H1 (cell line): Measurements from ENCODE around the gene ZACN.

Experiments used
- CBX5 ChIP-seq: fragments of 300-800, 300-1000 bp; sonication (generic); IDR thresholded peaks from 2 replicates; pipeline ENCODE4 v1.7.1; 2016; ENCODE audit warnings: antibody characterized with exemption, low read length, low read depth
- GABPA ChIP-seq: IDR thresholded peaks from 2 replicates; pipeline ENCODE4 v1.6.1; 2011; ENCODE audit warnings: mild to moderate bottlenecking, low read length, moderate library complexity, borderline replicate concordance; ENCODE audit not compliant: insufficient read depth
- JUN ChIP-seq: IDR thresholded peaks from 2 replicates; pipeline ENCODE4 v1.6.1; 2011; ENCODE audit warnings: low read depth, mild to moderate bottlenecking, improper control_type of control experiment, low read length
- POLR2A ChIP-seq, 2 experiments: IDR thresholded peaks; 1 replicate in 1 of 2; 2 replicates in 1 of 2; pipeline ENCODE4 v1.6.1; 2011; ENCODE audit warnings: low read depth in 2 of 2, low read length in 2 of 2, mild to moderate bottlenecking in 2 of 2; ENCODE audit errors: control extremely low read depth in 1 of 2
- POLR2AphosphoS5 ChIP-seq: IDR thresholded peaks from 2 replicates; pipeline ENCODE4 v1.6.1; 2011; ENCODE audit warnings: low read depth, low read length
- RBBP5 ChIP-seq: IDR thresholded peaks from 2 replicates; pipeline ENCODE4 v1.7.1; 2012; ENCODE audit warnings: low read depth, mild to moderate bottlenecking, inconsistent platforms, low read length, moderate library complexity, borderline replicate concordance
- SP4 ChIP-seq: IDR thresholded peaks from 2 replicates; pipeline ENCODE4 v1.6.1; 2012; ENCODE audit warnings: low read length, inconsistent platforms
- YY1 ChIP-seq: IDR thresholded peaks from 2 replicates; pipeline ENCODE4 v1.6.1; 2011; ENCODE audit warnings: low read depth, mild to moderate bottlenecking, low read length
- ZNF274 ChIP-seq: IDR thresholded peaks from 2 replicates; pipeline ENCODE4 v1.7.0; 2012; ENCODE audit warnings: low read length, borderline replicate concordance; ENCODE audit errors: extremely low read depth
- TF ChIP-seq, protein P1 (sequence below), 3 experiments: IDR thresholded peaks; 1 replicate in 2 of 3; 2 replicates in 1 of 3; pipeline versions ENCODE4 v1.5.1 to v1.6.1; 2011; ENCODE audit warnings: low read length in 3 of 3, mild to moderate bottlenecking in 3 of 3, inconsistent platforms in 2 of 3, low read depth in 1 of 3, moderate library complexity in 1 of 3; ENCODE audit not compliant: insufficient read depth in 1 of 3; ENCODE audit errors: control extremely low read depth in 1 of 3

DNA sequence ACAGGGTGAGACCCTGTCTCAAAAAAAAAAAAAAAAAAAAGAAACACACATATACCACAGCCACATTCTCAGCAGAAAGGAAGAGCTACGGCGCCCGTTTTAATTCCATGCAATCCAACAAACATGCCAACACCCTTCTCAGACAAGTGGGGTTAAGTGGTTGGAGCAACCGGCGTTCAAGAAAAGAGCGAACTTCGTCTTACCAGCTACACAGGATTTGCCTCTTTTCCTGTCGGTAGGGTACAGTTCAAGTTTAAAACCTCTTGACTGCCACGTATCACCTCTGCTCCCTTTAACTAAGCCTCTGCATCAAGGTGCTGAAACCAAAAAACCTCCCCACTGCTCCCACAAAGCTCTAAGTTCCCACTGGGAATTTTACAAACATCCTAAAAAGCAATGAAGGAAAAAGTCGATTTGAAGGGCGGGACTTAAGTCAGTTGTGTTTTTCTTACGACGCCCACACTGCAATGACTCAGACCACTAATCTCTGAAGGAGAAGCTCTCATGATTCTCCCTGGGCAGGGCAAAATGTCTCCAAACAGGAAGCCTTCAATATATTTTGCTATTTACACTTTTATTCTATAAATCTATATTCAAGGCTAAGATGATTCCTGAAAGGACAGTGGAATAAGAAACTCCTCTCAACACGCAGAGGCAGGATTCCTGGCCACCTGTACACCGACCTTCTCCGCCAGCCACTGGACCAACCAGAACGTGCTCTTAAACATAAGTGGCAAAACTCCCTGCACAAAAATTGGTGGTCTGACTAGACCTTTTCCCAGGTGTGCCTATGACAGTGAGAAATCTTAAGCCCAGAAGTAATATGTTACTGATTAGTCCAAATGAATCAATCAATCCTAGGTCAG is 25.5 kb upstream of the ZACN start:
- TF ChIP-seq, protein P1, sequence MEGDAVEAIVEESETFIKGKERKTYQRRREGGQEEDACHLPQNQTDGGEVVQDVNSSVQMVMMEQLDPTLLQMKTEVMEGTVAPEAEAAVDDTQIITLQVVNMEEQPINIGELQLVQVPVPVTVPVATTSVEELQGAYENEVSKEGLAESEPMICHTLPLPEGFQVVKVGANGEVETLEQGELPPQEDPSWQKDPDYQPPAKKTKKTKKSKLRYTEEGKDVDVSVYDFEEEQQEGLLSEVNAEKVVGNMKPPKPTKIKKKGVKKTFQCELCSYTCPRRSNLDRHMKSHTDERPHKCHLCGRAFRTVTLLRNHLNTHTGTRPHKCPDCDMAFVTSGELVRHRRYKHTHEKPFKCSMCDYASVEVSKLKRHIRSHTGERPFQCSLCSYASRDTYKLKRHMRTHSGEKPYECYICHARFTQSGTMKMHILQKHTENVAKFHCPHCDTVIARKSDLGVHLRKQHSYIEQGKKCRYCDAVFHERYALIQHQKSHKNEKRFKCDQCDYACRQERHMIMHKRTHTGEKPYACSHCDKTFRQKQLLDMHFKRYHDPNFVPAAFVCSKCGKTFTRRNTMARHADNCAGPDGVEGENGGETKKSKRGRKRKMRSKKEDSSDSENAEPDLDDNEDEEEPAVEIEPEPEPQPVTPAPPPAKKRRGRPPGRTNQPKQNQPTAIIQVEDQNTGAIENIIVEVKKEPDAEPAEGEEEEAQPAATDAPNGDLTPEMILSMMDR (IDR thresholded peaks at IDR 0.05; ENCODE audit: control extremely low read depth in 1 of 3, insufficient read depth in 1 of 3, low read depth in 1 of 3, low read length in 3 of 3) = no peak
- TF ChIP-seq GABPA (no peak), YY1 (no peak), SP4 (no peak), RBBP5 (no peak), POLR2AphosphoS5 (no peak), JUN (no peak), POLR2A (IDR thresholded peaks at IDR 0.05; ENCODE audit: control extremely low read depth in 1 of 2, low read depth in 2 of 2, low read length in 2 of 2) (no peak), CBX5 (no peak), ZNF274 (no peak)
